Gastrocnemius medialis (tissue), 4 donors: ENCODE results near the gene HES4.

Source experiments
- CTCF ChIP-seq, 5 experiments: fragments of 450-650 bp in 3 of 5; fragments of 200-600 bp in 2 of 5; sonication (generic) in 2 of 5; IDR thresholded peaks in 4 of 5; conservative IDR thresholded peaks in 1 of 5; 1 replicate in 4 of 5; 2 replicates in 1 of 5; pipeline ENCODE4 v1.5.1; 2016 to 2019; ENCODE audit warnings: antibody characterized with exemption in 5 of 5, mild to moderate bottlenecking in 3 of 5, moderate library complexity in 3 of 5
- POLR2A ChIP-seq, 2 donors: fragments of 450-650 bp; IDR thresholded peaks; one replicate each; pipeline ENCODE4 v1.6.1; 2017; ENCODE audit warnings: antibody characterized with exemption in 2 of 2, mild to moderate bottlenecking in 2 of 2, moderate library complexity in 2 of 2

GRCh38 chr1:1041873-1042272 lies 42.0 kb upstream of the HES4 start:
- TF ChIP-seq CTCF (IDR thresholded peaks at IDR 0.05 in 4 of 5, conservative IDR thresholded peaks at IDR 0.05 in 1 of 5) (no peak), POLR2A (IDR thresholded peaks at IDR 0.05) (no peak)
